H1 (cell line): ENCODE data around the gene SCPEP1. TPM values are rescaled to one million over a fixed set of nuclear protein-coding genes. Genes with fewer than 3 reads are reported as not detected.

Experiments used
- BCL11A ChIP-seq, 2 experiments: IDR thresholded peaks; one replicate each; pipeline ENCODE4 v1.6.1; 2011; ENCODE audit warnings: low read depth in 2 of 2, low read length in 2 of 2, mild to moderate bottlenecking in 2 of 2
- CHD7 ChIP-seq: fragments of 300-600 bp; sonication (generic); IDR thresholded peaks from 2 replicates; pipeline ENCODE4 v1.7.1; 2012; ENCODE audit warnings: low read length, moderate library complexity, mild to moderate bottlenecking, inconsistent platforms; ENCODE audit not compliant: insufficient replicate concordance
- PHF8 ChIP-seq: fragments of 200-600 bp; sonication (generic); conservative IDR thresholded peaks from 2 replicates; pipeline ENCODE4 v1.7.1; 2012; ENCODE audit warnings: low read depth, mild to moderate bottlenecking, inconsistent platforms, low read length, moderate library complexity
- RAD21 ChIP-seq, 2 experiments: IDR thresholded peaks in 1 of 2; conservative IDR thresholded peaks in 1 of 2; 2 replicates each; pipeline ENCODE4 v1.6.1; 2011; ENCODE audit warnings: low read depth in 2 of 2, low read length in 2 of 2, improper control_type of control experiment in 1 of 2, inconsistent platforms in 1 of 2, mild to moderate bottlenecking in 1 of 2, moderate library complexity in 1 of 2
- SIN3A ChIP-seq, 2 experiments: IDR thresholded peaks in 1 of 2; conservative IDR thresholded peaks in 1 of 2; 2 replicates each; pipeline ENCODE4 v1.6.1; 2011 to 2012; ENCODE audit warnings: low read length in 2 of 2, improper control_type of control experiment in 1 of 2, low read depth in 1 of 2, mild to moderate bottlenecking in 1 of 2
- SP4 ChIP-seq: IDR thresholded peaks from 2 replicates; pipeline ENCODE4 v1.6.1; 2012; ENCODE audit warnings: low read length, inconsistent platforms
- TAF7 ChIP-seq: optimal IDR thresholded peaks from 2 replicates; pipeline ENCODE3; 2011; ENCODE audit warnings: low read depth, mild to moderate bottlenecking, inconsistent platforms, low read length, moderate library complexity, borderline replicate concordance
- USF2 ChIP-seq: IDR thresholded peaks from 2 replicates; pipeline ENCODE4 v1.6.1; 2011; ENCODE audit warnings: low read length, improper control_type of control experiment
- YY1 ChIP-seq: IDR thresholded peaks from 2 replicates; pipeline ENCODE4 v1.6.1; 2011; ENCODE audit warnings: low read depth, mild to moderate bottlenecking, low read length
- ZNF274 ChIP-seq: IDR thresholded peaks from 2 replicates; pipeline ENCODE4 v1.7.0; 2012; ENCODE audit warnings: low read length, borderline replicate concordance; ENCODE audit errors: extremely low read depth
- polyA plus RNA-seq, 7 experiments: library from polyadenylated mRNA; depleted of rRNA in 3 of 7; stranded (reverse) in 5 of 7; unstranded in 2 of 7; fragments of >200 nt in 5 of 7; fragments of 200-250 nt in 2 of 7; gene quantifications; 1 replicate in 5 of 7; 2 replicates in 1 of 7; 4 replicates in 1 of 7; pipeline versions ENCODE4 v1.2.1 to v1.2.3, GENCODE V29; 2011 to 2013; ENCODE audit warnings: missing spikeins in 2 of 7, mixed read lengths in 2 of 7
- total RNA-seq: library from RNA; stranded (reverse); fragmentation: NEBNext Ultra II Directional; extraction: Animal tissue kit (Norgen Biotek cat#: 25700); gene quantifications from 2 replicates; pipeline ENCODE4 v1.2.1, GENCODE V29; 2021

Gene SCPEP1
- total and polyA plus RNA-seq, 2 of the 8 experiments (the other 6 are each of a cell fraction or from before 2014, with no cell fraction given): 30.7 to 52.6 TPM

- TF ChIP-seq CHD7: no peak
- no peak for TF ChIP-seq PHF8
- TF ChIP-seq SP4: no peak
- no peak for TF ChIP-seq SIN3A (conservative IDR thresholded peaks at IDR 0.05 in 1 of 2, IDR thresholded peaks at IDR 0.05 in 1 of 2; ENCODE audit: low read depth in 1 of 2, low read length in 2 of 2)
- TF ChIP-seq BCL11A (IDR thresholded peaks at IDR 0.05; ENCODE audit: low read depth in 2 of 2, low read length in 2 of 2): no peak
- TF ChIP-seq TAF7: no peak
- TF ChIP-seq ZNF274: no peak
- no peak for TF ChIP-seq RAD21 (IDR thresholded peaks at IDR 0.05 in 1 of 2, conservative IDR thresholded peaks at IDR 0.05 in 1 of 2; ENCODE audit: low read depth in 2 of 2, low read length in 2 of 2)
- TF ChIP-seq YY1: no peak
- no peak for TF ChIP-seq USF2
Observed at GRCh38 chr17:57033296-57033695, 55.4 kb downstream of the SCPEP1 start (continued).
